BJ (cell line): ENCODE measurements around the gene WWOX. TPM values are rescaled to one million over a fixed set of nuclear protein-coding genes. Genes with fewer than 3 reads are reported as not detected.

Source experiments
- CTCF ChIA-PET: fragments of 350-600 bp; formaldehyde crosslinking; extraction: SDS; loops from one replicate; lab custom pipeline; 2021; ENCODE audit warnings: antibody characterized with exemption, inconsistent platforms; lab: Yijun Ruan, JAX
- POLR2A ChIA-PET: fragments of 300-600 bp; sonication (Branson Sonifier 250); formaldehyde crosslinking; extraction: SDS; loops from one replicate; lab custom pipeline; 2021; ENCODE audit warnings: antibody characterized with exemption; lab: Charles Lee
- DNase-seq: peaks from one replicate; pipeline ENCODE4 v3.0.0-alpha.2; 2011; ENCODE audit warnings: low read depth
- H3K27me3 ChIP-seq: 2 replicates; pipeline ENCODE4 v1.6.0; 2011; ENCODE audit warnings: low read length; ENCODE audit not compliant: control insufficient read depth, insufficient read depth
- H3K36me3 ChIP-seq: 2 replicates; pipeline ENCODE4 v1.5.1; 2011; ENCODE audit warnings: low read length; ENCODE audit not compliant: control insufficient read depth, insufficient read depth
- H3K4me3 ChIP-seq: 2 replicates; pipeline ENCODE4 v1.5.1; 2011; ENCODE audit warnings: low read depth, mild to moderate bottlenecking, control low read depth, low read length
- CTCF ChIP-seq: IDR thresholded peaks from 2 replicates; pipeline ENCODE4 v1.5.1; 2011; ENCODE audit warnings: low read depth, mild to moderate bottlenecking, control low read depth, inconsistent platforms, low read length, moderate library complexity; ENCODE audit not compliant: insufficient read depth
- polyA plus RNA-seq: library from polyadenylated mRNA; depleted of rRNA; stranded (reverse); fragments of >200 nt; gene quantifications from 2 replicates; pipeline ENCODE4 v1.2.3, GENCODE V29; 2011

The WWOX gene
- polyA plus RNA-seq, 1 experiment: 3.1 TPM

DNA sequence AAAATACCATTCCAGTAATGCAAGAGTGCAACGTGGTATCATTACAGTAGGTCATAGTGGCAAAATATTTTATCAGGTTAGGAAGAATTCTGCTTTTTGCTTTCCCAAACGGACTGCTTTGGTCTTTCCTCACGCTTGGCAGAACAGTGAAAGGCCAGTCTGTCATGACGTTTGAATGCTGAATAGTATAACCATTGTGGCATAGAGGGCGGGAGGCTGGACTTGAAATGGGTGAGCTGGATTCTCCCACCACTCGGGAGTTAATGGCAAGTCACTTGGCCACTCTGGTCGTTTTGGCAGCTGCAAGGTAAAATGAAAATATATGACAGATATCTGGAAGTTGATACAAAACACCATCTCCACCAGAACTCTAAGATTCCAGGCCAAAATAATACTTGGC, 1109.9 kb downstream of the WWOX start:
- POLR2A ChIA-PET: no interaction called here

GRCh38 chr16:79210607-79211006, 1111.2 kb downstream of the WWOX start:
- Histone ChIP-seq H3K4me3 (no peak overlapping the region), H3K36me3 (no peaks in the 10 kb centered on the region), H3K27me3 (no peaks in the 10 kb centered on the region)
- no peak for DNase-seq
- POLR2A ChIA-PET: no interaction called here
- no peak for TF ChIP-seq CTCF
- CTCF ChIA-PET: no interaction called here

More for the DNA sequence above, 1109.9 kb downstream of the WWOX start:
- DNase-seq: no peak
- no peaks in the 10 kb centered on the region for H3K27me3 ChIP-seq
- CTCF ChIA-PET: no interaction called here
- TF ChIP-seq CTCF: no peak
- H3K4me3 ChIP-seq: no peak overlapping the region
- no peaks in the 10 kb centered on the region for H3K36me3 ChIP-seq

GRCh38 chr16:79211586-79211985, 1112.1 kb downstream of the WWOX start:
- no peak overlapping the region for H3K4me3 ChIP-seq
- CTCF ChIA-PET: no interaction called here
- no peaks in the 10 kb centered on the region for H3K27me3 ChIP-seq
- no peak for DNase-seq
- H3K36me3 ChIP-seq: no peaks in the 10 kb centered on the region
- POLR2A ChIA-PET: no interaction called here
- TF ChIP-seq CTCF: no peak

GRCh38 chr16:79212114-79212791, 1112.8 kb downstream of the WWOX start:
- DNase-seq: no peak
- ChIA-PET CTCF (no interaction called here), POLR2A (no interaction called here)
- no peaks in the 10 kb centered on the region for H3K36me3 ChIP-seq
- no peaks in the 10 kb centered on the region for H3K27me3 ChIP-seq
- TF ChIP-seq CTCF: no peak
- H3K4me3 ChIP-seq: no peak overlapping the region

- no peak for DNase-seq
- no peak for TF ChIP-seq CTCF
- Histone ChIP-seq H3K36me3 (no peaks in the 10 kb centered on the region), H3K4me3 (no peak overlapping the region), H3K27me3 (no peaks in the 10 kb centered on the region)
- POLR2A ChIA-PET: no interaction called here
- CTCF ChIA-PET: no interaction called here
These were observed 1113.8 kb downstream of the WWOX start for GRCh38 chr16:79213214-79213613.
